KG1 (cell line): ENCODE results near the gene MRTFA.
"Not testable (repeated sequence)": the region's sequence is repeated elsewhere in the genome, so short reads cannot be mapped to it uniquely, and the experiment has no call there.

Experiments
- DNase-seq: peaks from one replicate; lab custom pipeline; 2025; lab: John Stamatoyannopoulos, UW

Gene MRTFA

DNA sequence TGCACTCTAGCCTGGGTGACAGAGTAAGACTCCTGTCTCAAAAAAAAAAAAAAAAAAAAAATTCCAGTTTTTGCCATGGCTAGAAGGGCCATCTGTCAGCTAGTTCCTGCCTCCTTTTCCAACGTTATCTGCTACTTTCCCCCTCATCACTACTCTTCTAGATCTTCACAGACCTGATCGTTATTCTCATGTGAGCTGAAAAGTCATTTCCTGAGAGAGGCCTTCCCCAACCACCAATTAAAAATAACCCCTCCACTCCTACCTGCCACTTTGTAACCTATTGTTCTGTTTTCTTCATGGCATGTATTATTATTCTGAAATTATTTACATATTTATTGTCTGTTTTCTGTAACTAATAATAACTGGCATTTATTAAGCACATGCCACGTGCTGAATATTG, 241.9 kb downstream of the MRTFA start:
- DNase-seq = no peak

DNA sequence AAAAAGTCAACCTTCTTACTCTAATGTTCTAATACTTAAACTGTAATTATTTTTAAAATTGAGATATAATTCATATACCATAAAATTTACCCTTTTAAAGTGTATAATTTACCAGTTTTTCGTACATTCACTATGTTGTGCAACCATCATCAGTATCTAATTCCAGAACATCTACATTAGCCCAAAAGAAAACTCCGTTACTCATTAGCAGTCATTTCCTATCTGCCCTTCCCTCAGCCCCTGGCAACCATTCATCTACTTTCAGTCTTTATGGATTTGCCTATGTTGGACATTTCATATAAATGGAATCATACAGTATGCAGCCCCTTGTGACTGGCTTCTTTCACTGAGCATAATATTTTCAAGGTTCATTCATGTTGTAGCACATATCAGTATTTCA, 243.9 kb downstream of the MRTFA start:
- no peak for DNase-seq

DNA sequence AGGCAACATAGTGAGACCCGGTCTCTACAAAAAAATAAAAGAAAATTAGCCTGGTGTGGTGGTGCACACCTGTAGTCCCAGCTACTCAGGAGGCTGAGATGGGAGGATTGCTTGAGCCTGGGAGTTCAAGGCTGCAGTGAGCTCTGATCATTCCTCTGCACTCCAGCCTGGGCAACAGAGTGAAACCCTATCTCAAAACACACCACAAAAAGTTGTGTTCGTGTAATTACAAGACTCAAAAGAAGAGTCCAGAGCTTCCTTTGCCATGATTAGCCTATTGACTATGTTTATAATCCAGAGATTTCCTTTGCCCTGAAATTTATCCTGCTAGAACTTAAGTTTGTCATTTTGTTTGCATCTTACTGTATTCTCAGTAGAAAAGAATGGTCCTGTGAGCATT, 245.1 kb downstream of the MRTFA start:
- no peak for DNase-seq

DNA sequence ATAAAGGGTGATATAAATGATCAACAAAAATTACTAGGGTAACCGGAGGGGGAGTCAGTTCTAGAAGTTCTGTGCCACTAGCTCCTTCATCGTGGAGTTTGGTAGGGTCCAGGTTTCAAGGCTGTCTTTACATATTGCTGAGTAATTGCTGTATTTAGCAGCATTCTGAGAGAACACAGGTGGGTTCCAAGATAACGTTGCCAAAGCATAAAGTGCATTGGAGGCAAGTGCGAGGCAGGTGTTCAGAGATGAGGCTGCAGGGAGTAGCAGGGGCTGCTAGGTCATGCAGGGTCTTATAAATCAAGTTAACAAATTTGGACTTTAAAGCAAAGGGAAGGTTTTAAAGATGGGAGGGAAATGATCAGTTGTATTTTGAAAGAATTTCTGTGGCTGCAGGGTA, 248.3 kb downstream of the MRTFA start:
- DNase-seq = no peak

DNA sequence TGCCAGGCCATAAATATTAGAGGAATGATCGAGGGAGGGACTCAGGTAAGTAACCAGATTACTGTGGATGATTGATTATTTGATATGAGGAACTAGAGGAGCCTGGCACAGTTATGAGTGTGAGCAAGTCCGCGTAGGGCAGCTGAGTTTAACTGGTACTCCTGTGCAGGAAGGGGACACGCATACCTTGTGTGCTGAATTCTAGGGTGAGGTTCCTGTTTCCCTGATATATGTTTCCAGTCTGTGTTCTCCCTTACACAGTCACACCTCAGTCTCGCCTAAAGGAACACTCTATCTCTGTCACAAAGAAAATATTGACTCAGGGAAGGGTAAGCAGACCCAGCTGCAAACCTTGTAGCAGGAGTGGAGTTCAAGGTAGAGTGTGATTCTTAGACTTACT, 248.8 kb downstream of the MRTFA start:
- no peak for DNase-seq

DNA sequence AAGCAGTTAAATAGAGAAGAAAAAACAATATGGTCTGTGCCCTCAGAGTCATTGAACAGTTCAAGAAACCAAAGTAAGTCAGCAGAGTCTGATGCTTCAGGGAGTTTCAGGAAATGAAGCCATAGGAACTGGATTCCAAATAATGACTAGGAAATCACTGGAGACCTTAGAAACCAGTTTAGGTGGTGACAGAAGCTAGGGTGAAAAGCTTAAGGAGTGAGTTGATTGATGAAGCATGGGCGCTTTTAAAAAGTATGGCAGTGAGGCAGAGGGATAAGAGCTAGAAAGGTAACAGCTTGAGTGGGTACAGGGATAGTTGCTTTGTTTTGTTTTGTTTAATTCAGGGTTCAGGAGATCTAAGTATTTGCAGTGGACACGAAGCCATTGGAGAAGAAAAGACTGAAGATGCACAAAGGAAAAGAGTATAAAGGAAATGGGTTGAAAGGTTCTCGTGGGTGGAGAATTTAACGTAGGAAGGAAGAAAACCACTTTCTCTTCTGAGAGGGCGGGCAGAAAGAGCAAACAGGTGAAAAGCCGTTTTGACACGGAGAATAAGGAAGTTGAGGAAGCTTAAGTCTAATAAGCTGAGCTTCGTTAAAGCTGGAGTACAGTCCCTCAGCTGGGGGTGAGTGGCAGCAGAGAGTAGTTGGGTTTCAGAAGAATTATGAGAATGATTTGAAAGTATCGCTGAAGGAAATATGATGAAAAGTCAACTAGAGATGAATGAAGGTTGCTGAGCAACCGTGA, 251.3 kb downstream of the MRTFA start:
- peak; percentile 28 for DNase-seq

DNA sequence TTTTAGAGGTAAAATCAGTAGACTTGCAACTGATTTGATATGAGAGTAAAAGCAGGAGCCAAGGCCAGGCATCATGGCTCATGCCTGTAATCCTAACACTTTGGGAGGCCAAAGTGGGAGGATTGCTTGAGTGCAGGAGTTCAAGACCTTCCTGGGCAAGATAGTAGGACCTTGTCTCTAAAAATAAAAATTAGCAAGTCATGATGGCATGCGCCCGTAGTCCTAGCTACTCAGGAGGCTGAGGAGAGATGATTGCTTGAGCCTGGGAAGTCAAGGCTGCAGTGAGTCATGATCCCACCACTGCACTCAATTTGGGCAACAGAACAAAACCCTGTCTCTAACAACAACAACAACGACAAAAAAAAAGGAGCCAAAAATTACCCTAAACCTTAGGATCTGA, 252.6 kb downstream of the MRTFA start:
- no peak for DNase-seq

DNA sequence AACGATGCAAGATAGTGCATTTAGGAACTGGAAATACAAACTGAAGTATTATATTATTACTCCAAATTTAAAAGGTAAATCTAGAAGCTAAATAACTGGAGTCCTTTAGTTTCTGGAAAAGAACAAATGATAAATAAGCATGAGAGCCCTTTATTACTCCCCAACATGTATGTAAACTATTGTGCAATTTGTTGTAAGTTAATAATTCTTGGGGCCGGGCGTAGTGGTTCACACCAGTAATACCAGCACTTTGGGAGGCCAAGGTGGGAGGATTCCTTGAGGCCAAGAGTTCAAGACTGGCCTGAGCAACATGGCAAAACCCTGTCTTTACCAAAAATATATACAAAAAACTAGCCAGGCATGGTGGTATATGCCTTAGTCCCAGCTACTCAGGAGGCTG, 255.1 kb downstream of the MRTFA start:
- DNase-seq = no peak

DNA sequence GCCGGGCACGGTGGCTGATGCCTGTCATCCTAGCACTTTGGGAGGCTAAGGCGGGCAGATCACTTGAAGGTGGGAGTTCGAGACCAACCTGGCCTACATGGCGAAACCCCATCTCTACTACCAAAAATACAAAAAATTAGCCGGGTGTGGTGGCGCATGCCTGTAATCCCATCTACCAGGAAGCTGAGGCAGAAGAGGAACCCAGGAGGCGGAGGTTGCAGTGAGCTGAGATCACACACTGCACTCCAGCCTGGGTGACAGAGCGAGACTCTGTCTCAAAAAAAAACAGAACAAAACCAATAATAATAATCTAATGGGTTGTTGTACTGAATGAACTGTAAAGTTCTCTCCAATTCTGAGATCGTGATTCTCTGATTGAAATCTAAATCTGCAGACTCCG, 258.1 kb downstream of the MRTFA start:
- DNase-seq = not testable (repeated sequence)

DNA sequence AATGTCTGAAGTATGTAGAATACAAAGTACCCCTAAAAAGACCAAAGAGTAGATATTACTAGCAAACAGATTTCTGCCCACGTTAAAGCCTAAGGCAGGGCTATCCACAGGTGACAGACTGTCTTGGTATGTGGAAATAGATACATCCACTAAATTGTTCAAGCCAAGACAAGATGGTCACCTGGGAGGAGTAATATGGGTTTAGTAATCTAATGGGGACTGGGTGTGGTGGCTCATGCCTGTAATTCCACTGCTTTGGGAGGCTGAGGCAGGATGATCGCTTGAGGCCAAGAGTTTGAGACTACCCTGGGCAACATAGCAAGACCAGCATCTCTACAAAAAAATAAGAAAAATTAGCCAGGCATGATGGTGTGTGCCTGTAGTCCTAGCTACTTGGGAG, 258.6 kb downstream of the MRTFA start:
- DNase-seq = no peak

DNA sequence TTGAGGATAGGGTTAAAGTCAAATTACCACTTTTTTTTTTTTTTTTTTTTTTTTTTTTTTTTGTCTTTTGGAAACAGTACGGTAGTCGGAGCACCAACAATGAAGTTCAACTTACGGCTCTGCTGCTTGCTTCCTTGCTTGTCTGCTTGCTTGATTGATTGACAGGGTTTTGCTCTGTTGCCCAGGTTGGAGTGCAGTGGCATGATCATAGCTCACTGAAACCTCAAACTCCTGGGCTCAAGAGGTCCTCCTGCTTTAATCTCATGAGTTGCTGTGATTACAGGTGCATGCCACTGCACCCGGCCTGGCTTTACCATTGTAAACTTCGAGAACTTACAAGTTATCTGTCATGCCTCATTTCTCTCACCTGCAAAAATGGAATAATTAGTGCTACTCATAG, 260.4 kb downstream of the MRTFA start:
- no peak for DNase-seq

DNA sequence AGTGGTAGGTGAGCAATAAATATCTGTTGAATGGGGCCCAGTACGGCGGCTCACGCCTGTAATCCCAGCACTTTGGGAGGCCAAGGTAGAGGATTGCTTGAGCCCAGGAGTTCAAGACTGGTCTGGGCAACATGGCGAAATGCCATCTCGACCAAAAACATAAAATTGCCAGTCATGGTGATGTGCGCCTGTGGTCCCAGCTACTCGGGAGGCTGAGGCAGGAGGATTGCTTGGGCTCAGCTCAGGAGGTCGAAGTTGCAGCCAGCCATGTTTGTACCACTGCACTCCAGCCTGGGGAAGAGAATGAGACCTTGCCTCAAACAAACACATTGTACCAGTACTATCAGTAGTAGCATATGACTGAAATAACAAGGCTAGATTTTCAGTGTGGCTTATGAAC, 262.0 kb downstream of the MRTFA start:
- no peak for DNase-seq

DNA sequence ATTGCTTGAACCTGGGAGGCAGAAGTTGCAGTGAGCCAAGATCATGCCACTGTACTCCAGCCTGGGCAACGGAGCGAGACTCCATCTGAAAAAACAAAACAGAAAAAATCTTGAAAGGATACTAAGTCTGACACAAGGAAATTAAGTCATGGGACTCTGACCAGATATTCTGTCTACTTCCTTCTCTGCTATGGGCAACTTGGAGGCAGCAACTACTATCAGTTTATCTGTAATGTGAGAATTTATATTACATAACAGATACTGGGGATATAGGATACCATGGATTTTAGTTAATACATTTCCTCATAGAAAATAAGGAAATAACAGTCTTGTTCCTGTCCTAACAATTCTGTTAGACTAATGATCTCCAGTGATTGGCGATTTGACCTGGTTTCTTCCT, 267.7 kb downstream of the MRTFA start:
- DNase-seq = no peak

DNA sequence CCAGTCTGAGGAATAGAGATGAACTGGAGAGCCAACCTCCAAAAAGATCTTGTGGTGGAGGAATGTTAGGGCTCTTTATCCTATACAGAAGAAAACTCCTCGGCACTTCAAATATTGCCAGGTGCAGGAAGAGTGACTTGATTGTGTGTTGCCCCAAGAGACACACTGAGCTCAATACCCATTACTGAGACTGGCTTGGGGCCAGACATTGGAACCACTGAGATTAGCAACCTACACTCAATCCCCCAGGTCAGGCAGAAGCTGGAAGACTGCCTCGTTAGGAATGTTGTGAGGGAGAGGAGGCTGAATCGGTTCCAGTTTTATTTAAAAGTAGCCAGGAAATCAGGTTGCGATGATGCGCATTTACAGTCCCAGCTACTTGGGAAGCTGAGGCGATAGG, 268.5 kb downstream of the MRTFA start:
- DNase-seq = no peak

DNA sequence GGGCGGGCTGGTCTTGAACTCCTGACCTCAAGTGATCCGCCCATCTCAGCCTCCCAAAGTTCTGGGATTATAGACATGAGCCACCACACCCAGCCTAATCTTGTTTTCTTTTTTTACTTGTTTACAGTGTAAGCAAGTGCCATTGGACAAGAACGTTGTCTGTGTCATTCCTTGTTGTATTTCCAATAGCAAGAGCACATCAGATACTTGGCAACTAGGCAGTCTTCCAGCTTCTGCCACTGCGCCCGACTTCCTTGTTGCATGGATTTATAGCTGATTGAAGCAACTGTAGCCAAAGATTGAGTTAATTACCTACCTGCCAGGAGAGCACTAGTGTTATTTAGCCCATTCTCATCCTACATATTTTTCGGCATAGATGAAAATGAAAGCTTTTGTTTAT, 269.2 kb downstream of the MRTFA start:
- no peak for DNase-seq

DNA sequence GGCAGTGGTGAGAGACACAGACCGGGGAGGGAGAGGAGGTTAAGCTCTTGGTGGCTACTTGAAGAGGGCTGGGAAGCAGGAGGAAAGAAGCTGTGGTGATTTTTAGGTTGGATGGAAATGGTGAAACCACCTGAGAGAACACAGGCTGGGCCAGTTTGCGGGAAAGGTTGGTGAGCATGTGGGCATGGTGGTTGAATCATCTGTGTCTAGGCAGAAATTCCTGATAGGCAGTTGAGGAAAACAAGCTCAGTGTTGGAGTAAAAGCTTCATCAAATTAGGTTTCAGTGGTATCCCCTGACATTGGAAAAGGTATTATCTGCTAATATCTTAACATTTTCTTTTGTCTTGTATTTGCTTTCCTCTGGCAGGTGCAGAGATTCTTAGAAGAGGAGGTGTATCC, 270.5 kb downstream of the MRTFA start:
- DNase-seq = no peak

DNA sequence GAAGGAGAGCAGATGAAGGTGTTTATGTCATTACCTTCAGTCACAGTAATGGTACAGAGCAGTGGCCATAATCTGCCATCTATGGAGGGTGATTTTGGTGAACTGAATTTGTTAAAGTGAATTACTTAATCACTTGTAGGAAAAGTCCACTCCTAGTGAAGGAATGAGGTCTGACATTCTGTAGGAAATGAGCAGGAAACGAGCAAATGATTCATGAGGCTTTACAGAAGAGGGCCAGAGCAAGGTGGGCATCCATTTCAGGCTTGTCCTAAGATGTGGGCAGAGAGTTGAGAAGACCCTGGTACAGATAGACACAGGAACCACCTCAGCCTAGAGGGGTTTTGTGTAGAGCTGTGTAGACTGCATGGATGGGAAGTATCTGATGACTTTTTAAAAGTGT, 272.1 kb downstream of the MRTFA start:
- DNase-seq = no peak

DNA sequence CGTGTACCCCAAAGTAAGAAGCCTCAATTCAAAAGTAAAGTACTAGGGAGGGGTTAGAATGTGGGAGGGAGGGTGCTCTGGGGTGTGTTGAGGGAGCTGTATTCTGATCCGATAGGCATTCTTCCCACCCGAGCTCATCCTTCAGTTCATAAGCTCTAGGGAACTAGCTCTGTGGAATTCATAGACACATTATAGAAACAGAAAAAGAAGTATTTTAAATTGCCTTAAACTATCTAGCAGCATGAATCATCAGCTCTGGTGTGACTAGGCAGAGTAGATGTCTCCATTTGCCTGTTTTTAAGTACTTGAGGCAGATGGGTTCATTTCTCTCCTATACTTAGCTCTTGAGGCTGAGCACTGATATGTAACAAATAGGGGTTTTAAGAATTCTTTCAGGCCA, 273.5 kb downstream of the MRTFA start:
- DNase-seq = no peak

DNA sequence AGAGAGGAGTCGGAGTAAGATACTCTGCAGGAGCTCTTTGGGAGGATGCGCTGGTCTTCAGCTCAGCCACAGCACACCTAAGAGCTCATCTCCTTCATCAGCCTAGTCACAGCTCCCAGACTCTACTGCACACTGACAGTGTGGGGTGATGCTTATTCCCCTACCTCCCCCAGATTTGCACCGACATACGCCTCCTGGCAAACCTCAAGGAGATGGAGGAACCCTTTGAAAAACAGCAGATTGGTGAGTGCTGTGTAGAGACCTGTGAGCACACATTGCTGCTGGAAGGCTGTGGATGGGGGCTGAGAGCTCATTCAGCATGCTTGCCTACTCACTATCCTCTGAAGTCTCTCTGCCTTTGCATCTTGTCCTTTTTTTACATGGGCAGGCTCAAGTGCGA, 275.4 kb downstream of the MRTFA start:
- no peak for DNase-seq
